Activated CD8-positive, alpha-beta memory T cell treated with anti-CD3 and anti-CD28 coated beads, Interleukin-2, amount 50 U/mL, for 24 hours (primary cell): ENCODE data around the gene DNAJA1.
"Not testable (repeated sequence)": the region's sequence is repeated elsewhere in the genome, so short reads cannot be mapped to it uniquely, and the experiment has no call there.

ENCODE experiments used
- DNase-seq: peaks from one replicate; pipeline ENCODE4 v3.0.0-alpha.2; 2020; ENCODE audit errors: extremely low read depth

Gene DNAJA1

GRCh38 chr9:33024966-33025571, at the start of gene DNAJA1:
TSS of gene DNAJA1 (plus strand) at chr9:33025273. CDS start at chr9:33026485, 1,212 bp downstream.
- peak; percentile 78 for DNase-seq

- no peak for DNase-seq
Observed at GRCh38 chr9:32978051-32978450, 47.0 kb upstream of the DNAJA1 start.

GRCh38 chr9:32986971-32987370, 38.1 kb upstream of the DNAJA1 start:
- DNase-seq, result no peak

GRCh38 chr9:32989660-32990059, 35.4 kb upstream of the DNAJA1 start:
- no peak for DNase-seq

GRCh38 chr9:32991897-32992594, 33.0 kb upstream of the DNAJA1 start:
- no peak for DNase-seq

- no peak for DNase-seq
Observed at GRCh38 chr9:32992595-32993238, 32.4 kb upstream of the DNAJA1 start.

- not testable (repeated sequence) for DNase-seq
Observed at GRCh38 chr9:33000682-33001055, 24.4 kb upstream of the DNAJA1 start.

GRCh38 chr9:33005335-33005734, 19.7 kb upstream of the DNAJA1 start:
- not testable (repeated sequence) for DNase-seq

GRCh38 chr9:33007755-33008154, 17.3 kb upstream of the DNAJA1 start:
- no peak for DNase-seq

- no peak for DNase-seq
Observed at GRCh38 chr9:33011831-33012230, 13.2 kb upstream of the DNAJA1 start.

GRCh38 chr9:33012328-33013069, 12.6 kb upstream of the DNAJA1 start:
- no peak for DNase-seq

- no peak for DNase-seq
Observed at GRCh38 chr9:33013962-33014664, 11.0 kb upstream of the DNAJA1 start.

- no peak for DNase-seq
Observed at GRCh38 chr9:33014665-33015014, 10.4 kb upstream of the DNAJA1 start.

GRCh38 chr9:33017283-33018041, 7.6 kb upstream of the DNAJA1 start:
- DNase-seq, result no peak

GRCh38 chr9:33019797-33020196, 5.3 kb upstream of the DNAJA1 start:
- DNase-seq, result no peak

- no peak for DNase-seq
Observed at GRCh38 chr9:33022303-33022702, 2.8 kb upstream of the DNAJA1 start.

- no peak for DNase-seq
Observed at GRCh38 chr9:33022755-33023154, 2.3 kb upstream of the DNAJA1 start.

- DNase-seq, result no peak
Observed at GRCh38 chr9:33023661-33024060, 1.4 kb upstream of the DNAJA1 start.

GRCh38 chr9:33024126-33024965, 727 bp upstream of the DNAJA1 start:
- no peak for DNase-seq
